ENCODE data around the gene B3GLCT.
"Not testable (repeated sequence)": the region's sequence is repeated elsewhere in the genome, so short reads cannot be mapped to it uniquely, and the experiment has no call there.

The B3GLCT gene

DNA sequence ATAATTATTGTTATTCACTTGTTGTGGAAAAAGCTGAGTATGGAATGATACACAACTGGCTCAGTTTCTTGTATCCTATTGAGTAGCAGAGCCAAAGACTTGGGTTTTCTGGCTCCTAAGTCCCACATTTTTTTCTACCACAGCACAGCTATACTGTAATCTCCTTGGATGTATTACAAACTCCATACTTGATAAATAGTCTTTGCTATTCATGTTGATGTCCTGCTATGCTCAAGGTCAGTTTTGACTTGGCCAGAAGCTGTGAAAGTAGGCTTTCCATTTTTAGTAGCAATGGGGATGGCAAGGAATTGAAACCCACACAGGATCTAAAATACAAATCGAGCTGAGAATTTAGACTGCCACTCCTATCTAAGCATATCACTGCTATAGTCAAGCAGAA lies 79.1 kb downstream of the B3GLCT start:
- DNase-seq (ENCODE audit: low spot score): no peak

DNA sequence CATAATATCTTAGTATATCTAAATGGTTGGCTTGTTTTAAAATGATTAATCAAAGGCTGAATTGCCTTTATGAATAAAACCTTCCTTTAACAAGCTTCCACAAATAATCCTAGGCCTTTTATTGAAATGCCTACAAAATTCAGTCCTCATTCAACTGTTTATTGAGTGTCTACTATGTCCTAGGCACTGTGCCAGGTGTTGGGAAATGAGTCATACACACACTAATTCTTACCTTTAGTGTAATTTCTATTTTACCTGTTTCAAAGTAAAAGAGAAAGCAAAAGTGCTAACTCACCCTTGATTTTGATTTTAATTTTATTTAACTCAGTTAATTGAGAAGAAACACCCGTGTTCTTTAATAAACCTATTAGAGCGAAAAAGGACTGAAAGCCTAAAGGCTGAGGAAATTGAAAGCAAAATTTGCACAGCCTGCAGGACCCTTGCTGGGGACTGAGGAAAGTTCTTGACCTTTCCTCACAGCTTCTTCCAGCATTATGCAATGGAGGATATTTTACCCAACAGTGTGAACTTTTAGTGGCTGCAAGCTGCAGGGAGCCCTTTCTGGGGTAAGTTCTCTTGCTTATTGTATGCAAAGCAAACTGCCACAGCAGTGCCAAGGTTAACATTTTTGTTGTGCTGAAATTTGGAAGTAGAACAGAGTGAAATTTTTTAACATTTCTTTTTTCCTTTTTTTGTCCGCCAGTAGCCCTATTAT lies 83.1 kb downstream of the B3GLCT start:
- no peak for DNase-seq (ENCODE audit: low spot score)

DNA sequence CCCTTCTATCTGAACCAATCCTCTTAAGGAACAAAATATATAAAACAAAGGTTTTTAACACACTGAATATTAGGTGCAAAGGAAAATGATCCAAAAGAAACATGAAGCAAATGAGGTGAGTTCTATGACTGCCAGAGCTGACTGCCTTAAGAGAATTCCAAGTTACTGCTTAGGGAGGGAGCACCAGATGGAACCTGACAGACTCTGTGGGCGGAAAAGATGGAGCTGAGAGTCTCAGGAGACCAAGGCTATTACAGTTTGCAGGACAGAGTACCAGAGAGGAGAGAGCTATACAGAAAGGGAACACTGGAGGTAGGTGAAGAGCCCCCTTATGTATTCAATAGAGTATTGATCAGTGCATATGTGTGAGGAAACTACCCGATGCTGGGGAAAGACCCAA lies 87.2 kb downstream of the B3GLCT start:
- DNase-seq (ENCODE audit: low spot score): no peak

DNA sequence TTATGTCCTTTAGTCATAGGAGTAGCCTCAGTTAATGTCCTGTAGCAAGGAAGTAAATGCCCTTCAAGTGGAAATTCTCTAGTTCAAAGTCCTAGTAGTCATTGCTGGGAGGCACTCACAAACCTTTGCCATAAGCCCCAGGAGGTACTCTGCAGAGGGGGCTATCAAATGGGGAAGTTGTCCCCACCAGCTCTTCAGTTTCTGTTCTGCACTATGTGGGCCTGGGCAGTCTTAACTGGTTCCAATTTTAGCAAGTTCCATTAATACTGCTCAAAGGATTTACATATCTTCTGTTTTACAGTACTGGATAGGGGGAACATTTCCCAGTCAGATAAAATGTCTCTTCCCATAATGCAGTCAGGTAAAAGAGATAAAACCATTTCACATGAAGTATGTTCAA lies 101.3 kb downstream of the B3GLCT start:
- no peak for DNase-seq (ENCODE audit: low spot score)

DNA sequence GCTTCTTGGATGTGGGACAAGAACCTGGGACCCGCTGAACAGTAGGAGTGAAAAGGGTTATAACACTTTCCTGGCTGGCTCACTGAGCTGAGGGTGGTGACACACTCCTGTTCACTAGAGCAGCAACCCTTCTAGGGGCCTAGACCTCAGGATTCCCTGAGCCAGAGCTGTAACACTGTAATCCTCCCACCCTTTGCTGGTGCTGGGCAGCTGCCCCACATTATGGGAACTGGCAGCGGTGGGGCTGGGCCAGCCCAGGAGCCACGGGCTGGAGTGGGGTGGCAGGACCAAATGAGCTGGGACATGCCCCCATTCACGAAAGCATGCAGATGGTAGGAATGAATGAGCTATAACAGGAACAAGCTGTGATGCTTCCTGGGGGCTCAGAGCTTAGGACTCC lies 110.6 kb downstream of the B3GLCT start:
- DNase-seq (ENCODE audit: low spot score): no peak

DNA sequence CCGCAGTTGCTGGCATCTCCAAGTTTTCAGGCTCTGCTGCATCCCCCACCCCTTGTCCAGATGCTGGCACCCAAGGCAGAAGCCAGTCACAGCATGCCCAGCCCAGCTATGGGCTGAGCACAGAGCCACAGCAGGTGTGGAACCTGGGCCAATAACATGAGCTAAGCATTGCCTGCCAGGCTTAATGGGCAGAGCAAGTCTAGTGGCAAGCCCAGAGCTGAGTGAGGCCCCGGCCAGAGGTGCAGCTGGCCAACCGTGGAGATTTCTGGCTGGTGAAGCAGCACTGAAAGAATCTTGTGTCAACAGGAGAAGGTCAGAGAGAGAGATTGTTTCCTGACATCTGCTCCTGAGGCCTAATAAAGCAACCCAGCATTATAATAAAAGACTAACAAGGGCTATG lies 111.0 kb downstream of the B3GLCT start:
- DNase-seq (ENCODE audit: low spot score): no peak

DNA sequence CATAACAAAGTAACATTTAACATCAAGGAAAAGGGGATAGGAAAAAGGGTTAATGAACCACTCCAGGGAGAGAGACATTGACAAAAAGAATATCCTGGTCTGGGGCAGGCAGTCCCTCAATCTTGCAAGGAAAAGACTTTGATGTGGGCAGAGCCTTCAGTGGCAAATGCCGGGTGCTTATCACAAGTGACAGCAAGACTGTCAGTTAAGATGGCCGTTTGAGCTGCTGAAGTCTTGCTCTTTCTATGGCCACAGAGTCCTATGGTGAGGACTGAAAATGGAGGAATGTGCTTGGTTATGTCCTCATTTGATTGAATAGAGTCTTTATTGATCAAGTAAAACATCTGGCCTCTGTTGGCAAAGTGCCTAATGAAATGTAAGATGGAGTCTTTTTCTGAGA lies 112.1 kb downstream of the B3GLCT start:
- DNase-seq (ENCODE audit: low spot score): no peak

DNA sequence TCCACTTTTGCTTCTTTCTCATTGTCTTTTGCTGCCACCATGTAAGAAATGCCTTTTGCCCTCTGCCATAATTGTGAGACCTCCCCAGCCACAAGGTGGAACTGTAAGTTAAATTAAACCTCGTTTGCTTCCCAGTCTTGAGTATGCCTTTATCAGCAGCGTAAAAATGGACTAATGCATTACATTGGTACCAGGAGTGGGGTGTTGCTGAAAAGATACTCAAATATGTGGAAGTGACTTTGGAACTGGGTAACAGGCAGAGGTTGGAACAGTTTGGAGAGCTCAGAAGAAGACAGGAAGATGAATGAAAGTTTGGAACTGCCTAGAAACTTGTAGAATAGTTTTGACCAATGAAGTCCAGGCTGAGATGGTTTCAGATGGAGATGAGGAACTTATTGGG lies 115.2 kb downstream of the B3GLCT start:
- no peak for DNase-seq (ENCODE audit: low spot score)

DNA sequence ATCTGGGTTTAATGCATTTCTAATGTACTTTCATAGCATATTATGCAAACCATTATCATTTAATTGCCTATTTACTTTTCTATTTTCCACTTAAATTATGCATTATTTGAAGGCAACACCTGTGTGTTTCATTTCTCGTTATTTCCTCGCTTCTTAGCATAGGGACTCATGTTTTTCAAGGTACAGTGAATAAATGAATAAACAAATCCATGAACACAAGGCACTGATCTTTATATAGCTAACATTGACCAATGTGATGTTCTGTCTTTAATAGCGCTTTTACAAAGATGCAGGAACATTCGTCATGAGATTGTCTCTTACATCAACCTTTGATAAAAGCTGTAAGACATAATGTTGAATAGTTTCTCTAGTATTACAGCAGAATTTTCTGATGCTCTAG lies 121.2 kb downstream of the B3GLCT start:
- no peak for DNase-seq (ENCODE audit: low spot score)

DNA sequence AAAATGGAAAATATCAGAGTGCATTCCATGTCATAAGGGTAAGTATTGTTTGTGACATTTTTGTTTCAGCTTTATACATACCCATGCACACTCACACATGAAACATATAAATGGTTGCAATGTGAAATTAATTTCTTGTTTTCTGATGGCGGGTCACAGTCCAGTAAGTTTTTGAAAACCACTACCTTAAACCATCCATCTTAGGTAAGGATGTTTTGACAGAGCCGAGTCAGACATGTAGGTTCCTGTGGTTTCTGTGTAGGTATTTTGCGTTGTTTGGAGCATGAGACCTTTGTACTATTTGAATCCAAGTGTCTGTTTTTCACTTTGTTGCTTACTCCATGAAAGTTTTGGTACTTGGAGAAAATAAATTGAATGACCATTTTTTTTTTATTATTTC lies 121.7 kb downstream of the B3GLCT start:
- DNase-seq (ENCODE audit: low spot score): no peak

DNA sequence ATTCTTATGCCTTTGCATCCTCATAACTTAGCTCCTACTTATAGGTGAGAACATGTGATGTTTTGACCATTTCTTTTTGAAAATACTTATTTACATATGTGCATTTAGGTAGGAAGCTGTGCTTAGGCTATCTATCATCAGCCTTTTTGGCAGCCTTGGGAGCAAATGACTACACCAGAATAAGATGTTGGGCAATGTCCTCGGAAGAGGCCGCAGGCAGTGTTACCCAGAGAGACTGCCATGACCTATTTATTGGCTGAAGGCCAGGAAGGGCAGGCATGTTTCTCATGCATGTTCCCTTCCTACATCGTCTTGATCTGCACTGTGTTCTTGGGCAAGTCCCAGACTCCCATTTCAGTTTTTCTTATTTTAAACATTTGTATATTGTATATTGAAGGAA lies 122.3 kb downstream of the B3GLCT start:
- DNase-seq (ENCODE audit: low spot score): no peak

DNA sequence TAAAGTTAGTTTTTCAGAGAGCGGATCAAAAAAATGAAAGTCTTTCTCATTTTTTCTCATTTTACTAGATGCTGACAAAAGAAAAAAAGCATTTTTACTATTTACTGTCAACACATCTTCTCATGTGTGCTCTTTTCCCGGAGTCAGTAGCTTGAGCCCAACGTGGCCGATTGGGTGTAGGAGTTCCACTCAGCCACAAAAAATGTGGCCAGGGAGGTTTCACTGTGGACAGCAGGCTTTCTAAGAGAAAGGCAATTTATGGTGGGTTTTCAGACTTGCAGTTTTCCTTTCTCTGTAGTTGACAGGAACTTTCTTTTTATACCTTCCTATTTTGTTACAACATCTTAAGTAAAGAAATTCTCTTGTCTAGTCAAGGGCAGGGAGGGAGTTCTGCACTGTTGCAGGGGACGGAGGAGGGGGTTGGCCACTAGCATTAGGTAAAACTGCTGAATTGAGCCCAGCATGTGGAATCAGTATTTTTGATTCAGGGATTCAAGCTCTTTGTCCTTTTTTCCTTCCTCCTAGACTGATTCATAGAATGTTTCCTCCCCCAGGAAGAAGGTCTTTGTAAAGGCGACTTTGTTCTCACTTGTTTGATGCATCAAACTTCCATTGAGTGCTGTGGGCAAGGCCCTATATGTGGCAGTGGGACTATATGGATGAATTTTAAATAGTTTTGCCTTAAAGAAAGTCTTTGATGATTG lies 123.1 kb downstream of the B3GLCT start:
- DNase-seq (ENCODE audit: low spot score): no peak

DNA sequence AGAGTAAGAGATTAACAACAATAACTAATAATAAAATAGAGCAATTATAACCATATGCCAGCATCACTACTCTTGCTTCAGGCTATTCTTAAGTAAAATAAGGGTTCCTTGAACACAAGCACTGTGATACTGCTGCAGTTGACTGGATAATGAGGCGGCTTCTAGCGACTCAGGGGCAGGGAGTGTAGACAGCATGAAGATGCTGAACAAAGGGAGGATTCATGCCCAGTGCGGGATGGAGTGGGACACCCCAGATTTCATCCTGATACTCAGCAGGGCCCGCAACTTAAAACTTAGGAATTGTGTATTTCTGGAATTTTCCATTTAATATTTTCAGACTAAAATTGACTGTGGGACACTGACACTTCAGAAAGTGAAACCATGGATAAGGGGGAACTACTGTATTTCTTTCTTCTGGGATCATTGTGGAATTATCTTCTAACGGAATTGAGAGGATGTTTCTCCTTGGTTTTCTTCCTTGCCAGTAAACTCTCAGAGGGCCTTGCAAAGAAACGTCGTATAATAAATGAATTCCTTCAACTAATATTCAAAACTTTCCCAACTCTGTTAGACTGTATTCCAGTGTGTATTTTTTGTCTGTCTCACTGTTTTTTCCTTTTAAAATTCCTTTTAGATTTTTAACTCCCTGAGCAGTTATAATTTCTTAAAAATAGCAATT lies 127.5 kb downstream of the B3GLCT start:
- no peak for DNase-seq (ENCODE audit: low spot score)

DNA sequence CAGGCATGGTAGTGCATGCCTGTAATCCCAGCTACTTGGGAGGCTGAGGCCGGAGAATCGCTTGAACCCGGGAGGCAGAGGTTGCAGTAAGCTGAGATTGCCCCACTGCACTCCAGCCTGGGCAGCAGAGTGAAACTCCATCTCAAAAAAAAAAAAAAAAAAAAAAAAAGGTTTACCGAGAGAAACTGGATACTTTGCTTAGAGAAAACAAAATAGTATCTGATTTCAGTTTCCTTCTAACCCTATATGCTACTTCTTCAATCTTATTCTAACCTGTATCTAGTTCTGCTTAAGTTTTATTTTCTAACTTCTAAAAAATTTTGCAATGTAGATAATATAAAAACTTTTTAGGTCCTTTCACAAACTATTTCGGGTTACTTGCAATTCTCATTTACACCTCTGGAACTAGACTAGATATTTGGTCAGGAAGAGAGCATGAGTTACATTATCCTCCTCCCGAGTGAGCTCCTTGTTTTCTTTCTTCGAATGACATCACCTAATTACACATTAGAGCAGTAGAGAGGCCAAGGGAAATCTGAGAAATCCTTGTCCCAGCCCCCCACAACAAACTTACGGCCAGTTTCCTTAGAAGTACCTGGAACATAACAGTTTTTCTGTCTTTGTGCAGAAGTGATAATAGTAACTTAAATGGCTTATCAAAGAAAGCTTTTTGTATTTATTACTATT lies 128.9 kb downstream of the B3GLCT start:
- no peak for DNase-seq (ENCODE audit: low spot score)

DNA sequence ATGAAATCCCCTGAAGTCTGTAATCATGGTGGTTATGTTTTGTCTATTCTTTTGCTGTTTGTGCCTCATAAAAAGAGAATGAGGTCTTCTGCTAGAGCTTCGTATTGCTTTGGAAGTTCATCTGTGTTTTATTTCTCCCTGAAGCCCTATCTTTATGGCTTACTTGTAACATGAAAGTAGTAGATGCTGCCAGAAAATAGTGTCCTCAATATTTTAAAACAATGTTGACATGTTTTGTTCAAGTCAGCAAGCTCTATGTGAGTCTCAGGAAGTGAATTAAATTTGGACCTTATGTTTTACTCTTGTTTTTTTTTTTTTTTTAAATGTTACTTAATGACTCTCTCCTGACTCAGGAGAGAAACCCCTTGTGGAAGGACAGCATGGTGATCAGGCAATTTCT lies 130.5 kb downstream of the B3GLCT start:
- no peak for DNase-seq (ENCODE audit: low spot score)

DNA sequence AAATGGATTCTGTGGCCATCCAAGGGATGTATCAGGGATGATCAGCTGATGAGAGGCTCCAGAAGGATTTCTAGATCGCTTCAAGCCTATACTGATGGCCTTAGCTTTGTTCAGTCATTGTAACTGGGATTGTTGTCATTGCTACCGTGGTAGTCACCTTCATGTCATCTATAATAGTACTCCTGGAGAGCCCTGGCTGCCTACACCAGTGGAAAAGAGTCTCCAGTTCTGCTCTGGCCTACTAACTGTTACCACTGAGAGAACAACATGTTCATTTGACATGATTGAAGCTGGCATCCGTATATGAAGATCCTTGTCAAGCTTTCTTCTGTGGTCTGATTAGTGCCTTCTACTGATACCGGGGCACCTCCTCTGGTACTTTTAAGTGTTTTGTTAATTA lies 131.3 kb downstream of the B3GLCT start:
- DNase-seq (ENCODE audit: low spot score): no peak

DNA sequence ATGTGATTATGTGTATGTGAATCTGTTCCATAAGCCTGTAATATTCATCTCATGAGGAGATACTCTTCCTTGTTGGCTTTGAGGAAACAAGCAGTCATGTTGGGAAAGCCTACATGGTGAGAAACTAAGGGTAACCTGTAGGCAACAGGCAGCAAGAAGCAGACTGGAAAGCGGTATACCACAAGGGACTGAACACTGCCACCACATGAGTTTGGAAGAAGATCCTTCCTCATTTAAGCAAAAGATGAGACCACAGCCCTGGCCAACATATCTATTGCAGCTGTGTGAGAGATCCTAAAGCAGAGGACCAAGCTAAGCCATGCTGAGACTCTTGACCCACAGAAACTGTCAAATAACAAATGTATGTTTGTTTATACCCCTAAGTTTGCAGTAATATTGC lies 134.8 kb downstream of the B3GLCT start:
- DNase-seq (ENCODE audit: low spot score): no peak

DNA sequence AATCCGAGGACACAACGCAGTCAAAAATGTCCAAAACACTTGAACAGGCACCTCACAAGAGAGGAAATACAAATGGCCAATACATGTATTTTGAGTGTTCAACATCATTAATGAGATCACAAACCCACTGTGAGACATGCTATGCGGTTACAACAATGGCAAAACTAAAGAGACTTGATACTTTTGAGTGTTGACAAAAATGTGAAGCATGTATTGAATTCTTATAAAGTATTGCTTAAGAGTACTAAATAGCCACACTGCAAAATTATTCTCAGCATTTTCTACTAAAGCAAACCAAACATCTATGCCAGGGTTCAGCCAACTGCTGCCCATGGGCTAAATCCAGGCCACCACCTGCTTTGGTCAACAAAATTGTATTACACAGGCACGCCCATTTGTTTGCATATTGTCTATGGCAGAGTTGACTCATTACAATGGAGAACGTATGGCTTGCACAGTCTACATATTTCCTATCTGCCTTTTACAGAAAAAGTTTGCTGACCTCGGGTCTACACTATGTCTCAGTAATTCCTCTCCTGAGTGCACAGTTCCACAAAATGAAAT lies 135.3 kb downstream of the B3GLCT start:
- DNase-seq (ENCODE audit: low spot score): no peak

DNA sequence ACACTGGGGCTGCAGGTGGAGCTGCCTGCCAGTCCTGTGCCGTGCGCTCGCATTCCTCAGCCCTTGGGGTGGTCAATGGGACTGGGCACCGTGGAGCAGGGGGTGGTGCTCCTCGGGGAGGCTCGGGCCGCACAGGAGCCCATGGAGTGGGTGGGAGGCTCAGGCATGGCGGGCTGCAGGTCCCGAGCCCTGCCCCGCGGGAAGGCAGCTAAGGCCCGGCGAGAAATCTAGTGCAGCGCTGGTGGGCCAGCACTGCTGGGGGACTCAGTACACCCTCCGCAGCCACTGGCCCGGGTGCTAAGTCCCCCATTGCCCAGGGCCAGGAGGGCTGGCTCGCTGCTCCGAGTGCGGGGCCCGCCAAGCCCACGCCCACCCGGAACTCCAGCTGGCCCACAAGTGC lies 139.8 kb downstream of the B3GLCT start:
- not testable (repeated sequence) for DNase-seq (ENCODE audit: low spot score)

DNA sequence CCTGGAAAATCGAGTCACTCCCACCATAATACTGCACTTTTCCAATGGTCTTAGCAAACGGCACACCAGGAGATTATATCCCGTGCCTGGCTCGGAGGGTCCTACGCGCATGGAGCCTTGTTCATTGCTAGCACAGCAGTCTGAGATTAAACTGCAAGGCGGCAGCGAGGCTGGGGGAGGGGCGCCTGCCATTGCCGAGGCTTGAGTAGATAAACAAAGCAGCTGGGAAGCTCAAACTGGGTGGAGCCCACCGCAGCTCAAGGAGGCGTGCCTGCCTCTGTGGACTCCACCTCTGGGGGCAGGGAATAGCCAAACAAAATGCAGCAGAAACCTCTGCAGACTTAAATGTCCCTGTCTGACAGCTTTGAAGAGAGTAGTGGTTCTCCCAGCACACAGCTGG lies 141.1 kb downstream of the B3GLCT start:
- DNase-seq (ENCODE audit: low spot score): not testable (repeated sequence)

DNA sequence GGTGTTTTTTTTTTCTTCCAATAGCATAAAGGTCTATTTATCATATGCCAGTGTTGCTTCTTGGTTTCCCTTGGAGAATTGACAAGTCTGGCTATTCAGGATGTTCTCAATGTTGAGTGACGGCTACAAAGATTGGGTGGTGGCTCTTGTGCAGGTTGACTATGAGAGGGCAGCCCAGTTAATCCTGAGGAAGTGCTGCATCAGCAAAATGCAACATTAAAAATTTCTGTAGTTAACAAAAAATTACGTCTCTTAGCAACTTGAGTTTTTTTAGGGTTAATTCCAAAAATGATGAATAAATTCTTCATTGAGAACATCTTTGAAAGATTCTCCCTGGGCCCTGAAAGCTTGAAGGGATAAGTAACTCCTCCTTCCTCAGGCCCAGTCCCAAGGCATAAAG lies 147.1 kb downstream of the B3GLCT start:
- DNase-seq (ENCODE audit: low spot score): no peak

DNA sequence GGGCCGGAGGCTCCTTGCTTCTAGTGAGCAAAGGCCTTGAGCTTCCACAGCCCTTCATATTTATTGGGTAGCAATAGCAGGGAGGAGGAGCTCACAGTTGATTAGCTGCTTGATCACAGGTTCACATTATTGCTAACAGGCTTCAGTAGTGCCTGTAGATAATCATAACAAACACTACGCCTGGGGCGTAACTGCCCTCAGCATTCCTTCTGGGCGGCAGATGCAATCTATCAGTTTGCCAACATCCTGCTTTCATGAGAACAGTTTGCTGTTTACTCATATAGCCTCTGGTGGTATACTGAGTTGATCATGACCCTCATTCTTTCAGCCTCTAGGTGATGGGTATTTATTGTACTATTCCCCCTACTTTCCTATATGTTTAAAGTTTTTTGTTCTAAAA lies 149.4 kb downstream of the B3GLCT start:
- no peak for DNase-seq (ENCODE audit: low spot score)

DNA sequence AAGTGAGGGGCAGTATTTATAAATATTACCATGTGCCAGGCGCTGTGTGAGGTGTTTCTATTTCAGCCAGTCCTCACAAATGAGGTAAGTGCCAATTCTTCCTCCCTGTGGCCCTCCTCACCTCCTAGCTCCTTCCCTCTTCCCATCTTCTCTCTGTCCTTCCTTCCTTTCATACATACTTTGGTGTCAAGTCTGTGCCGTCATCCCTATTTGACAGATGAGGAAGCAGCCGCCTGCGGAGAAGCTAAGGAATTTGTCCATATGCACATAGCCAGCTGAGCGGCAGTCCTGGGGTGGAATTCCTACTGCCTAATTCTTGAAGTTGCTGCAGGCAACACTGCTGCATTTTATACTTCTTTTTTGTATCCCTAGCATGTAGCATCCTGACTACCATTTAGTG lies 150.8 kb downstream of the B3GLCT start:
- DNase-seq (ENCODE audit: low spot score): no peak

All from activated CD4-positive, alpha-beta T cell treated with anti-CD3 and anti-CD28 coated beads, Interleukin-2, Interleukin-4, amounts not matched to agents 100 ng/mL and 50 ng/mL, durations not matched to agents 16 hours and 8 hours (primary cell).